PFSK-1 (cell line): ENCODE data around the gene NPPA.

Experiments
- FOXP2 ChIP-seq: optimal IDR thresholded peaks from 2 replicates; pipeline ENCODE3; 2011; ENCODE audit warnings: borderline replicate concordance, control low read depth, inconsistent platforms; ENCODE audit not compliant: insufficient read depth; ENCODE audit errors: extremely low read length, extremely low read depth
- POLR2AphosphoS5 ChIP-seq: IDR thresholded peaks from 2 replicates; pipeline ENCODE4 v1.6.1; 2012; ENCODE audit warnings: low read depth, mild to moderate bottlenecking, control low read depth, low read length, moderate library complexity
- SIN3A ChIP-seq: IDR thresholded peaks from 2 replicates; pipeline ENCODE4 v1.6.1; 2012; ENCODE audit warnings: mild to moderate bottlenecking, low read length, moderate library complexity, borderline replicate concordance; ENCODE audit not compliant: insufficient read depth
- TAF1 ChIP-seq: IDR thresholded peaks from 2 replicates; pipeline ENCODE4 v1.6.1; 2012; ENCODE audit warnings: low read length, control low read depth, borderline replicate concordance; ENCODE audit not compliant: insufficient read depth
- TF ChIP-seq, protein P1 (sequence below), 2 experiments: IDR thresholded peaks; 2 replicates each; pipeline versions ENCODE4 v1.6.1 to v1.8.0; 2011 to 2012; ENCODE audit warnings: low read depth in 2 of 2, low read length in 2 of 2, control low read depth in 1 of 2, inconsistent platforms in 1 of 2, mild to moderate bottlenecking in 1 of 2, moderate library complexity in 1 of 2; ENCODE audit not compliant: insufficient read depth in 1 of 2

The NPPA gene

GRCh38 chr1:11878891-11879190 lies 31.3 kb upstream of the NPPA start:
- TF ChIP-seq TAF1 (no peak), FOXP2 (no peak), SIN3A (no peak), POLR2AphosphoS5 (no peak)
- TF ChIP-seq, protein P1, sequence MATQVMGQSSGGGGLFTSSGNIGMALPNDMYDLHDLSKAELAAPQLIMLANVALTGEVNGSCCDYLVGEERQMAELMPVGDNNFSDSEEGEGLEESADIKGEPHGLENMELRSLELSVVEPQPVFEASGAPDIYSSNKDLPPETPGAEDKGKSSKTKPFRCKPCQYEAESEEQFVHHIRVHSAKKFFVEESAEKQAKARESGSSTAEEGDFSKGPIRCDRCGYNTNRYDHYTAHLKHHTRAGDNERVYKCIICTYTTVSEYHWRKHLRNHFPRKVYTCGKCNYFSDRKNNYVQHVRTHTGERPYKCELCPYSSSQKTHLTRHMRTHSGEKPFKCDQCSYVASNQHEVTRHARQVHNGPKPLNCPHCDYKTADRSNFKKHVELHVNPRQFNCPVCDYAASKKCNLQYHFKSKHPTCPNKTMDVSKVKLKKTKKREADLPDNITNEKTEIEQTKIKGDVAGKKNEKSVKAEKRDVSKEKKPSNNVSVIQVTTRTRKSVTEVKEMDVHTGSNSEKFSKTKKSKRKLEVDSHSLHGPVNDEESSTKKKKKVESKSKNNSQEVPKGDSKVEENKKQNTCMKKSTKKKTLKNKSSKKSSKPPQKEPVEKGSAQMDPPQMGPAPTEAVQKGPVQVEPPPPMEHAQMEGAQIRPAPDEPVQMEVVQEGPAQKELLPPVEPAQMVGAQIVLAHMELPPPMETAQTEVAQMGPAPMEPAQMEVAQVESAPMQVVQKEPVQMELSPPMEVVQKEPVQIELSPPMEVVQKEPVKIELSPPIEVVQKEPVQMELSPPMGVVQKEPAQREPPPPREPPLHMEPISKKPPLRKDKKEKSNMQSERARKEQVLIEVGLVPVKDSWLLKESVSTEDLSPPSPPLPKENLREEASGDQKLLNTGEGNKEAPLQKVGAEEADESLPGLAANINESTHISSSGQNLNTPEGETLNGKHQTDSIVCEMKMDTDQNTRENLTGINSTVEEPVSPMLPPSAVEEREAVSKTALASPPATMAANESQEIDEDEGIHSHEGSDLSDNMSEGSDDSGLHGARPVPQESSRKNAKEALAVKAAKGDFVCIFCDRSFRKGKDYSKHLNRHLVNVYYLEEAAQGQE (IDR thresholded peaks at IDR 0.05; ENCODE audit: insufficient read depth in 1 of 2, low read depth in 2 of 2, low read length in 2 of 2), result no peak

DNA sequence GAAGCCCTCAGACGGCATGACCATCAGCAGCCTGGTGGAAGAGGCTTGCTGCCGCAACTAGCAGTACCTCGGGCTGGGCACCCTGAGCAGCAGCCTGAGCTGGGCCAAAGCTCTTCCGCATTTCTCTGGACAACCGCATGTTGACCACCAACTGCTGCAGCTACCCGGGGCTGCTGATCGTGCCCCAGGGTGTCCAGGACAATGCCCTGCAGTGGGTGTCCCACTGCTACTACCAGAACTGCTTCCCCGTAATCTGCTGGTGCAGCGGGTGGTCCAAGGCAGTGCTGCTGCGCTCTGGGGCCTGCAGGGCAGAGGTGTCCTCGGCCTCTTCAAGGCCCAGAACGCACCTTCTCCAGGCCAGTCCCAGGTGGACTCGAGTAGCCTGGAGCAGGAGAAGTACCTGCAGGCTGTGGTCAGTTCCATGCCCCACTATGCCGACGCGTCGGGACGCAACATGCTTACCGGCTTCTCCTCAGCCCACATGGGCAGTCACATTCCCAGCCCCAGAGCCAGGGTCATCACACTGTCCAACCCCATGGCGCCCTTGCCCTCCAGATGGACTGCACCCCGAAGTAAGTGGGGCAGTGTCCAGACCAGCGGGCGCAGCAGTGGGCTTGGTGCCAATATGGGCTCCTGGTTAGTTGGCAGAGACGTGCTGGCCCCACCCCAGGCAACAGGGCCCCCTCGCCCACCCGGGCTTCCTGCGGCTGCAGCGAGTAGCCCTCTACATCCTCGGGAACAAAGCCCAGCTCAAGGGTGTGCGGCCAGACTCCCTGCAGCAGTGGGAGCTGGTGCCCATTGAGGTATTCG lies 30.7 kb upstream of the NPPA start:
- no peak for TF ChIP-seq POLR2AphosphoS5
- no peak for TF ChIP-seq FOXP2
- no peak for TF ChIP-seq SIN3A
- TF ChIP-seq, protein P1 (IDR thresholded peaks at IDR 0.05; ENCODE audit: insufficient read depth in 1 of 2, low read depth in 2 of 2, low read length in 2 of 2), result no peak
- no peak for TF ChIP-seq TAF1

- no peak for TF ChIP-seq FOXP2
Measured at GRCh38 chr1:11877074-11877473, 29.5 kb upstream of the NPPA start.

- TF ChIP-seq POLR2AphosphoS5 (no peak), FOXP2 (no peak), TAF1 (no peak), SIN3A (no peak)
- TF ChIP-seq, protein P1 (IDR thresholded peaks at IDR 0.05; ENCODE audit: insufficient read depth in 1 of 2, low read depth in 2 of 2, low read length in 2 of 2), result no peak
Measured at GRCh38 chr1:11875094-11875493, 27.5 kb upstream of the NPPA start.

GRCh38 chr1:11874624-11875023 lies 27.0 kb upstream of the NPPA start:
- no peak for TF ChIP-seq TAF1

DNA sequence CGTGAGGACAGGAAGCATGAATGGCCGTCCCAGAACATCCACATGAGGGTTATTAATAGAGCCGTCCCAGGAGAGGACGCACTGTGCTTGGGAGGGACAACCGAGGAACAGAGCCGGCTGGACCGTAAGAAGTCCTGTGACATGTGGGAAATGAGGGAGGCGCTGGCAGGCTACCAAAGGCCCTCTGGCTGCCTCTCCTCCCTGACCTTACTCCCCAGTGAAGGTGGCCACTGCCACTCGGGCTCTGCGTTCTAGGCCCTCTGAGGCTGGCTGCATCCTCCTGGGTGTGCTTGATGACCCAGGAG lies 26.6 kb upstream of the NPPA start:
- TF ChIP-seq POLR2AphosphoS5 (no peak), FOXP2 (no peak), SIN3A (no peak), TAF1 (no peak)
- TF ChIP-seq, protein P1 (IDR thresholded peaks at IDR 0.05; ENCODE audit: insufficient read depth in 1 of 2, low read depth in 2 of 2, low read length in 2 of 2), result no peak
